Stimulated activated CD8-positive, alpha-beta memory T cell treated with anti-CD3 and anti-CD28 coated beads, Interleukin-15, amount 100 ng/mL, for 48 hours (primary cell): ENCODE data around the gene COL23A1.
"Not testable (repeated sequence)": the region's sequence is repeated elsewhere in the genome, so short reads cannot be mapped to it uniquely, and the experiment has no call there.

Experiments used
- DNase-seq, 2 donors: peaks; one replicate each; pipeline ENCODE4 v3.0.0-alpha.2; 2020; ENCODE audit warnings: low read depth in 2 of 2

COL23A1 gene

DNA sequence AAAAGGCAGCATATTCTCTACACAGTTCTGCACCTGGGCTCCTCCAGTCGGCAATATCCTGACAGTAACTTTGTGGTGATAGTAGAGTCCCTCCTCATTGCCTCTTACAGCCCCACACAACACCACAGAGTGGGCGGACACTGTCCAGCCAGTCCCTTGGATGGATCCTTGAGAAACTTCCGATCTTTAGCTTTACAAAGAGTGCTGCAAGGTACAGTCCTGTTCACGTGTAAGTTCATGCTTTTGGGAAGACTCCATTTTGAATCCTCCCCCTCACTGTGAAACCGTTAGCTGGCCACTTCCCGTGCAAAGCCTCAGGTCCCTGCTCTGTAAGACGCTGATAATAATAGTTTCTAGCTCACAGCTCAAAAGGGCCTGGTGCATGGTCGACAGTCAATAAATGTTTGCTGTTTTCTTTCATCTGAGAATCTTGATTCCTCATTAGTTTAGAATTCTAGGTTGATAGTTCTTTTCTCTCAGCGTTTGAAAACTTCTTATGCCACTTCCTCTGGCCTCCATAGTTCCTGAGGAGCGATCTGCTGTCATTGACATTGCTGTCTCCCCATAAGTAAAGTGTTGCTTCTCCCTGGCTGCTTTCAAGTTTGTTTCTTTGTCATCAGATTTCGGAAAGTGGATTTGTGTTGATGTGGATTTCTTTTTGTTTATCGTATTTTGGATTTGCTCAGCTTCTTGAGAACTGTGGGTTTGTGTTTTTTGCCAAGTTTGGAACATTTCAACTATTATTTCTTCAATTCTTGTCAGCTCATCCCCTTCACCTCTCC lies 82.9 kb downstream of the COL23A1 start:
- no peak for DNase-seq

- no peak for DNase-seq
Observed at GRCh38 chr5:178505639-178506407, 84.4 kb downstream of the COL23A1 start.

GRCh38 chr5:178504340-178504960 lies 85.7 kb downstream of the COL23A1 start:
- no peak for DNase-seq

GRCh38 chr5:178502401-178503100 lies 87.6 kb downstream of the COL23A1 start:
- DNase-seq, result no peak

DNA sequence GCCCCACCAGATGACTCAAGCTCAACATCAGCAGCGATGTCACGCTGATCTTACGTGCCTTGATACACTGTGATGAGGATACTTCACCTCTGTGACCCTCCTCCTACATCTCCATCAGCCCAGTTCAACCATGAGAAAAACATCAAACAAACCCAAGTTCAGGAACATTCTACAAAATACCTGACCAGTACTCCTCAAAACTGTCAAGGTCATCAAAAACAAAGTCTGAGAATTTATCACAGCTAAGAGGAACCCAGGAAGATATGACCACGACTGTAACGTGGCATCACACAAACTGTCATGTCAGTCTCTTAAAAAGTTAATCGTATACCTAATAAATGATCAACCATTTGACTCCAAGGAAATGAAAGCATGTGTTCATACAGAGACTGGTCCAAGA lies 90.8 kb downstream of the COL23A1 start:
- DNase-seq, result no peak

DNA sequence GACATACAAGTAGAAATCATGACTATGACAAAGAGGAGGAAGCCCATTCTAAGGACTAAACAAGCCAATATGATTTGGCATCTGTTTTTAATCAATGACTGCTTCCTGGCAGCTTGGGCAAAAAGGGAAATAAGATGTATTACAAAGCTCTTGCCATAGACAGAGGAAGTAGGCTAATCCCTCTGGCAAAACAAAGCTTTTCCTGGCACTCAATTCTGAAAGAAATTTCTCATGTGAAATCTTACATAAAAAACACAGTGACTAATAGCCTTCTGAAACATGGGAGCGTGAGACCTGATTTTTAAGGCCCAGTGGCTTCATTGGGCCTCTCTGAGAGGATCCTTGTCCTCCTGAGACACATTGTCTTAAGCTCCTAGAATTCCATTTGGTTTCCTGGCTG lies 93.6 kb downstream of the COL23A1 start:
- no peak for DNase-seq

- no peak for DNase-seq
Observed at GRCh38 chr5:178496214-178496613, 94.0 kb downstream of the COL23A1 start.

DNA sequence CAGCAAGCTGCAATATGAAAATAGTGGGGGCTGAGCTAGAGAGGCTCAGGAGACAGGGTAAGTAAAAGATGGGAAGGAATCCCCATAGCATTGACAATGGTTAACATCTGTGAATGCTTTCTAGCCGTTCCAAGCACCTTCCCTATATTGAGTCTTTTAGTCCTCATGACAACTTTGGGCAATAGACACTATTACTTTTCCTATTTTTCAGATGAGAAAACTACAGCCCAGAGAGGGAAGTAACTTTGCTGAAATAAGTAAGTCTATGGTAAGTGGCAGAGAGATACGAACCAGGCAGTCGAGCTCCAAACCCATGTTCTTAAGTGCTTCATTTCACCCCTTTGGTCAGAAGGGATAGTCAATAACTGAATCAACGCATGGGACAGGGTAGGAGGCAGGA lies 94.5 kb downstream of the COL23A1 start:
- no peak for DNase-seq

GRCh38 chr5:178492278-178492677 lies 97.9 kb downstream of the COL23A1 start:
- no peak for DNase-seq

DNA sequence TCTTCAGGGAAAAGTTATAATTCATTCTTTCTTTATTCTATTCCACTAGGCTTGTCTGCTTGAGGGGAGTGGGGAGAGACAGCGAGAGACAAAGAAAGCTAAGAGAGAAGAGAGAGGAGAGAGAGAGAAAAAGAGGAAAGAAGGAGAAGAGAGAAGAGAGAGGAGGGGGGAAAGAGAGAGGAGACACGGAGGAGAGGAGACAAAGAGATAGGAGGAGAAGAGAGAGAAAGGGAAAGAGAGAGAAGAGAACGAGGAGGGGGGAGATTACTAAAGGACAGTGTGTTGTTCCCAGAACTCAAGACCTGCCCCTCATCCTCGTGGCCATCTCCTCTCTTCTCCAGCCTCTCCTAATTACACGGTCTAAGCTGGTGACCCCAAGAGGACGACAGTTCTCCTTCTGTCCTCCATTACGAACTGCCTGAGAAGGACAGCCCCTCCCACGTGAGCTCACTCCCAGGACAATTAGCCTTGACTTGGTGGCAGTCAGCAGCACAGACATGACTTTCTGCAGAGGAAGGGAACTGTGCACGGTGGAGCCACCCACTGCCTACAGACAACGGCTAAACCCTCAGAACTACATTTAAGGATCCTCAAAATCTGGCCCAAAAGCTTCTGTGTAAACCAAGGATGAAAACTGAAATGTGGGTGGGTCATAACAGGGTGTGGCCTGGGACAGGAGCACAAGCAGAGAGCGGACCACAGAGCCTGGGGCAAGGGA lies 99.1 kb downstream of the COL23A1 start:
- DNase-seq, result no peak

DNA sequence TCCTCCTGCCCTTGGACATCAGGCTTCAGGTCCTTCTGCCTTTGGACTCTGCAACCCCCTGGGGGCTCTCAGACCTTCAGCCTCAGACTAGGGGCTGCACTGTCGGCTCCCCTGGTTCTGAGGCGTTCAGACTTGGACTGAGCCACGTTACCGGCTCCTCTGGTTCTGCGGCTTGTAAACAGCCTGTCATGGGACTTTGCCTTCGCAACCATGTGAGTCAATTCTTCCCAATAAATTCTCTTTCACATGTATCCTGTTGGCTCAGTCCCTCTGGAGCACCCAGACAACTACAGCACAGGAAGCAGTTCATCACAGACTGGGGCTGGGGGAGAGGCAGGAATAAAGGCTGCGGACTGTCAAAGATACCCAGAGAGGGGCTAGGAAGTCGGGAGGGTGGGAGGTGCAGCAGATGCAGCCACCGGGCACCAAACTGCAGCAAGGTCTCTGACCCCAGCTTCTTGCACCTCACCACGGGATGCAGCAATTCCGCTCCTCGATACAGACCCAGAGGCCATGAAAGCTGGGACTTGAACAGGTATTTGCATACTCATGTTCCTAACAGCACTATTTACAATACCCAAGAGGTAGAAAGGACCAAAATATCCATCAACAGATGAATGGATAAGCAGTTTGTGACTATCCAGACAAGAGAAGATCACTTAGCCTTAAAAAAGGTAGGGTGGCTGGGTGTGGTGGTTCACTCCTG lies 100.8 kb downstream of the COL23A1 start:
- no peak for DNase-seq

DNA sequence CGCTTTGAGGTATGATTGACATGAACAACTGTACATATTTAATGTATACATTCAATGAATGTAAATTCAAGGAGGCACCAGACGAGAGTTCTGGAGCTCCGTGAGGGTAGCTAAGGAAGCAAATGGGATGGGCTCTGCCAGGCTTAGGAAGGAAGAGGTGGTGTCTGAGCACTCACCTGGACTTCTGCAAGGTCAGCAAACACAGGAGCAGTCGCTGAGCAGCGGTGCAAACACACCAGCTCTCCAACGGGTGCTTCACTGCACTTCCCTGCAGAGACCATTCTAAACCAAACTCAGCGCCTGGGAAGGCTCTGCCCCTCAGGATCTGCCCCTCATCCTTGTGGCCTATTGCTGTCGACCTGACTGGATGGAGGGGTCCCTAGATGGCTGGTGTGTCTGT lies 101.5 kb downstream of the COL23A1 start:
- no peak for DNase-seq

GRCh38 chr5:178487911-178488600 lies 102.1 kb downstream of the COL23A1 start:
- DNase-seq, result no peak

DNA sequence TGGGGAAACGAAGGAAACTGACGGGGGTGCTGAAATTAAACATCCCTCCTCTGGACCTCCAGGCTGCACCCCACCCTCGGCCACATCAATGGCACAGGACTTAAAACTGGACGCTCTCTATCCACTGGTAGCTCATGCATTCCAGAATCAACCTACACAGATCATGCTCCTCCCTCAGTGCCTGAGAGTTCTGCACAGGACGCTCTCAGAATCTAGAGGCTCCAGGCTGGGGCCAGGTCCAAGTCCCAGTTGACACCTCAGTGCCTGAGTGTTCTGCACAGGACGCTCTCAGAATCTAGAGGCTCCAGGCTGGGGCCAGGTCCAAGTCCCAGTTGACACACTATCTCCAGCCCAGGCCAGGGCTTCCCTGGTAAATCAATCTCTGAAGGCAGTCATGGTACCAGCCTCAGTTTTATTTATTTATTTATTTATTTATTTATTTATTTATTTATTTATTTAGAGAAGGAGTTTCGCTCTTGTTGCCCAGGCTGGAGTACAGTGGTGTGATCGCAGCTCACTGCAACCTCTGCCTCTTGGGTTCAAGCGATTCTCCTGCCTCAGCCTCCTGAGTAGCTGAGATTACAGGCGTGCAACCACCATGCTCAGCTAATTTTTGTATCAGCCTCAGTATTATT lies 103.2 kb downstream of the COL23A1 start:
- not testable (repeated sequence) for DNase-seq

DNA sequence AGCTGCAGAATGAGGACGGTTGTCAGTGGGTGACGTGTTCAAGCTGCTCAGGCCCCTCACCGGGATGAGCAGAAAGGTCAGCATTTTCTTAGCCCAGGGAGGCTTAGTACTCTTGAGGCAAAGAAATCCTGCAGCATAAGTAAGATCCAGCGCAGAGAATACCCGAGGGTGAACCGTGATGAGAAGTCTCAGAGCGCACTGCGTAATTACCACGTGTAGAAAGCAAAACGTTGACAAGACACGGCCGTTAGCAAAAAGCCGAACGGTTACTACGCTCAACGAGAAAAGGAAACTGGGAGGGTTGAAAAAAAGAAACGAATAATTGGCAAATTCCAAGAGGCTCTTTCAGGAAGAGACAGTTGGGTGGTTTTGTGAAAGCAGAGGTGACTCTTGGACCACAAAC lies 104.0 kb downstream of the COL23A1 start:
- no peak for DNase-seq

DNA sequence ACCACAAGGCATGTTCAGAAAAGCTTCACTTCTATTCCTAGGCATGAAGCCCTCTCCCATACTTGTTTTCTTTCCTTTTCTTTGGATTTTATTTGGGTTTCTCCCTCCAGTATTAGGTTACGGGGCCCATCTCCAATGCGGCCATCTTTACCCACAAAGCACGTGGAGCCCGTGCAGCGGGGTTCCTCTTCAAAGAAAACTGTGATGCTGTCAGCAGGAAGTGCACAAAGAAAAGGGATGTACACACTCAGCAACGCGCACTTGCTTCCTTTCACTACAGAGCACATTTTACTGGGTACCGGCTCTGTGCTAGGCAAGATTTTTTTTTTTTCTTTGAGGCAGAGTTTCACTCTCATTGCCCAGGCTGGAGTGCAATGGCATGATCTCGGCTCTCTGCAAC lies 106.6 kb downstream of the COL23A1 start:
- peak in 1 of 2 donors; percentile 10 for DNase-seq

- DNase-seq, result no peak
Observed at GRCh38 chr5:178479261-178479660, 110.9 kb downstream of the COL23A1 start.

GRCh38 chr5:178478370-178478769 lies 111.8 kb downstream of the COL23A1 start:
- no peak for DNase-seq

DNA sequence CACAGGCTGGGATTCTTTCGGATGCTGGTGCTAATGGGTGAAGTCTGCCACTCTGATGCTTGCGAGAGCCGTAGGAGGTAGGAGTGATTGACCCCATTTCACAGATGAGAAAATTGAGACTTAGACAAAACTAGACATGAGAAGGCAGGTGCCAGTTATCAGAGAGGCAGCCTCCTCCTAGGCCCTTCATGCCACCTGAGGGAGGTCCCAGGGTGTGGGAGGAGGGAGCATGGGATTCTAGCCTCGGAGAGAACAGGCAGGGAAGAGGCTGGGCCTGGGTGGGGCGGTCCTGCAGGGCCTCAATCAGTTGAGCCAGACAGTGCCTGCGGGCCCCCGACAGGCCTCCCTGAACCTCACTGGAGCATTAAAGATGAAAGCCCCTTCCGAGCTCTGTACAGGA lies 112.4 kb downstream of the COL23A1 start:
- DNase-seq, result no peak
